Mammary epithelial cell (primary cell): Measurements from ENCODE around the gene ATXN2.

ENCODE experiments used
- CTCF ChIP-seq, 2 donors: IDR thresholded peaks in 1 of 2; conservative IDR thresholded peaks in 1 of 2; 2 replicates each; pipeline ENCODE4 v1.5.1; 2011 to 2012; ENCODE audit warnings: inconsistent platforms in 2 of 2, low read length in 2 of 2, mild to moderate bottlenecking in 2 of 2, control low read depth in 1 of 2, low read depth in 1 of 2; ENCODE audit not compliant: insufficient read depth in 1 of 2; ENCODE audit errors: extremely low read depth in 1 of 2
- EZH2 ChIP-seq: IDR thresholded peaks from 2 replicates; pipeline ENCODE4 v1.6.1; 2012; ENCODE audit warnings: low read length, inconsistent platforms, borderline replicate concordance

- TF ChIP-seq CTCF (conservative IDR thresholded peaks at IDR 0.05 in 1 of 2, IDR thresholded peaks at IDR 0.05 in 1 of 2; ENCODE audit: extremely low read depth in 1 of 2, insufficient read depth in 1 of 2, low read depth in 1 of 2, low read length in 2 of 2) = no peak
- TF ChIP-seq EZH2 = no peak
These were observed 191.6 kb downstream of the ATXN2 start for GRCh38 chr12:111407377-111408115.
